H9 (cell line): Measurements from ENCODE around the gene LIG4. TPM values are rescaled to one million over a fixed set of nuclear protein-coding genes. Genes with fewer than 3 reads are reported as not detected.

Experiments used
- DNase-seq: peaks from one replicate; pipeline ENCODE4 v3.0.0-alpha.2; 2017
- H2AFZ ChIP-seq: one replicate; pipeline ENCODE4 v1.6.1; 2013; ENCODE audit warnings: mild to moderate bottlenecking, low read length, control low read depth, moderate library complexity
- H2AK5ac ChIP-seq: 2 replicates; pipeline ENCODE4 v1.6.1; 2013; ENCODE audit warnings: low read length, control low read depth, mixed read lengths; ENCODE audit not compliant: insufficient read length
- H2BK120ac ChIP-seq: one replicate; pipeline ENCODE4 v1.6.1; 2013; ENCODE audit warnings: low read depth, mild to moderate bottlenecking, low read length, control low read depth, inconsistent platforms; ENCODE audit not compliant: poor library complexity, severe bottlenecking
- H2BK12ac ChIP-seq: 2 replicates; pipeline ENCODE4 v1.6.1; 2013; ENCODE audit warnings: low read length, control low read depth, mixed read lengths, low read depth; ENCODE audit not compliant: insufficient read length
- H2BK15ac ChIP-seq: 2 replicates; pipeline ENCODE4 v1.6.1; 2013; ENCODE audit warnings: low read depth, low read length, control low read depth
- H2BK20ac ChIP-seq: one replicate; pipeline ENCODE4 v1.6.1; 2013; ENCODE audit warnings: low read depth, mild to moderate bottlenecking, low read length, control low read depth, inconsistent platforms; ENCODE audit not compliant: poor library complexity, severe bottlenecking
- H2BK5ac ChIP-seq: 2 replicates; pipeline ENCODE4 v1.6.1; 2013; ENCODE audit warnings: low read length, control low read depth, mixed read lengths; ENCODE audit not compliant: insufficient read length
- H3K14ac ChIP-seq: 2 replicates; pipeline ENCODE4 v1.6.1; 2013; ENCODE audit warnings: low read length, control low read depth; ENCODE audit not compliant: insufficient read depth
- H3K18ac ChIP-seq: 2 replicates; pipeline ENCODE4 v1.6.1; 2013; ENCODE audit warnings: low read depth, mild to moderate bottlenecking, mixed read lengths, low read length, control low read depth; ENCODE audit not compliant: insufficient read length
- H3K23ac ChIP-seq: 2 replicates; pipeline ENCODE4 v1.6.1; 2013; ENCODE audit warnings: low read length, control low read depth, mixed read lengths, low read depth; ENCODE audit not compliant: insufficient read length
- H3K23me2 ChIP-seq: 2 replicates; pipeline ENCODE4 v1.6.1; 2013; ENCODE audit warnings: low read depth, mild to moderate bottlenecking, mixed read lengths, low read length, control low read depth; ENCODE audit not compliant: insufficient read length, poor library complexity, severe bottlenecking
- H3K27ac ChIP-seq: 2 replicates; pipeline ENCODE4 v1.5.1; 2013; ENCODE audit warnings: low read length, control low read depth, mixed read lengths, low read depth; ENCODE audit not compliant: insufficient read length
- H3K27me3 ChIP-seq: 2 replicates; pipeline ENCODE4 v1.6.1; 2013; ENCODE audit warnings: low read length, control low read depth, inconsistent platforms; ENCODE audit not compliant: insufficient read depth
- H3K4ac ChIP-seq: 2 replicates; pipeline ENCODE4 v1.6.1; 2013; ENCODE audit warnings: low read depth, mild to moderate bottlenecking, control low read depth, inconsistent platforms, low read length, moderate library complexity
- H3K4me1 ChIP-seq: 2 replicates; pipeline ENCODE4 v1.6.1; 2013; ENCODE audit warnings: low read length, control low read depth, inconsistent platforms; ENCODE audit not compliant: insufficient read depth
- H3K4me2 ChIP-seq: 2 replicates; pipeline ENCODE4 v1.6.1; 2013; ENCODE audit warnings: low read length, control low read depth, mixed read lengths; ENCODE audit not compliant: insufficient read length, insufficient read depth
- H3K56ac ChIP-seq: 2 replicates; pipeline ENCODE4 v1.6.1; 2013; ENCODE audit warnings: low read depth, mild to moderate bottlenecking, mixed read lengths, low read length, control low read depth; ENCODE audit not compliant: insufficient read length
- H3K79me1 ChIP-seq: 2 replicates; pipeline ENCODE4 v1.6.1; 2013; ENCODE audit warnings: low read depth, mild to moderate bottlenecking, moderate library complexity, low read length, control low read depth, inconsistent platforms; ENCODE audit not compliant: insufficient read depth, poor library complexity, severe bottlenecking
- H3K79me2 ChIP-seq: 2 replicates; pipeline ENCODE4 v1.6.1; 2013; ENCODE audit warnings: low read length, control low read depth, inconsistent platforms; ENCODE audit not compliant: insufficient read depth
- H3K9ac ChIP-seq: 2 replicates; pipeline ENCODE4 v1.6.1; 2013; ENCODE audit warnings: low read length, control low read depth, mixed read lengths; ENCODE audit not compliant: insufficient read length; ENCODE audit errors: extremely low read depth
- H3K9me3 ChIP-seq: one replicate; pipeline ENCODE4 v1.6.1; 2013; ENCODE audit warnings: low read depth, low read length, inconsistent platforms; ENCODE audit not compliant: control insufficient read depth
- H3T11ph ChIP-seq: one replicate; pipeline ENCODE4 v1.6.1; 2013; ENCODE audit warnings: mild to moderate bottlenecking, low read length, control low read depth, inconsistent platforms
- H4K20me1 ChIP-seq: one replicate; pipeline ENCODE4 v1.6.1; 2013; ENCODE audit not compliant: control insufficient read depth, insufficient read length, insufficient read depth
- H4K5ac ChIP-seq: 2 replicates; pipeline ENCODE4 v1.6.1; 2013; ENCODE audit warnings: low read depth, mild to moderate bottlenecking, mixed read lengths, low read length, control low read depth; ENCODE audit not compliant: insufficient read length
- H4K8ac ChIP-seq: replicated peaks from 2 replicates; pipeline ENCODE4 v1.6.1; 2013; ENCODE audit warnings: low read length, control low read depth, mixed read lengths, low read depth; ENCODE audit not compliant: insufficient read length
- H4K91ac ChIP-seq: 2 replicates; pipeline ENCODE4 v1.6.1; 2013; ENCODE audit warnings: low read depth, mild to moderate bottlenecking, moderate library complexity, mixed read lengths, low read length, control low read depth; ENCODE audit not compliant: insufficient read length
- H3K27ac Mint-ChIP-seq, 3 experiments: 2 replicates in 2 of 3; 3 replicates in 1 of 3; pipeline ENCODE4 v1.8.0; 2020 to 2021; ENCODE audit warnings: mixed read lengths in 3 of 3, mild to moderate bottlenecking in 1 of 3, moderate library complexity in 1 of 3
- H3K27me3 Mint-ChIP-seq: 2 replicates; pipeline ENCODE4 v1.8.0; 2021; ENCODE audit warnings: low read depth, mild to moderate bottlenecking, moderate library complexity, mixed read lengths
- H3K36me3 Mint-ChIP-seq, 3 experiments: 2 replicates in 2 of 3; 3 replicates in 1 of 3; pipeline ENCODE4 v1.8.0; 2020 to 2021; ENCODE audit warnings: low read depth in 3 of 3, mixed read lengths in 3 of 3; ENCODE audit not compliant: insufficient read depth in 1 of 3
- H3K4me1 Mint-ChIP-seq, 2 experiments: 2 replicates each; pipeline ENCODE4 v1.8.0; 2020; ENCODE audit warnings: mixed read lengths in 2 of 2
- H3K4me3 Mint-ChIP-seq, 2 experiments: 2 replicates in 1 of 2; 3 replicates in 1 of 2; pipeline ENCODE4 v1.8.0; 2020 to 2021; ENCODE audit warnings: mild to moderate bottlenecking in 2 of 2, mixed read lengths in 2 of 2, moderate library complexity in 1 of 2
- H3K9me3 Mint-ChIP-seq, 2 experiments: 2 replicates in 1 of 2; 3 replicates in 1 of 2; pipeline ENCODE4 v1.8.0; 2020; ENCODE audit warnings: mild to moderate bottlenecking in 2 of 2, mixed read lengths in 2 of 2, moderate library complexity in 1 of 2
- WGBS: extraction: QIAGEN DNeasy Blood & Tissue Kit; methylation state at CpG from one replicate; pipeline ENCODE4 v1.1.7; 2013; ENCODE audit warnings: missing lambda C conversion rate, low lambda C conversion rate, mixed read lengths; ENCODE audit not compliant: insufficient read length; ENCODE audit errors: extremely low coverage; 5-methylcytosine and 5-hydroxymethylcytosine counted together
- total RNA-seq: library from RNA; stranded (reverse); gene quantifications from 2 replicates; pipeline ENCODE4 v1.2.1, GENCODE V29; 2021
- TF ChIP-seq, protein P1 (sequence below): fragments of 200-600 bp; sonication (generic); conservative IDR thresholded peaks from 3 replicates; pipeline ENCODE4 v1.8.0; 2021; ENCODE audit warnings: antibody characterized with exemption, mild to moderate bottlenecking

The LIG4 gene
- total RNA-seq, 1 experiment from 2014 or later, result 5.6 TPM

- Mint-ChIP-seq H3K27me3 (no peaks in the 10 kb centered on the region; the same call in 1 of the 2 replicates), H3K4me3 (peak overlapping the region; percentile 72 to 85), H3K36me3 (peaks cover 4 to 9% (median 4%) of the 10 kb centered on the region in 3 experiments; a peak in 4 of 7 replicates), H3K9me3 (no peaks in the 10 kb centered on the region), H3K27ac (peak overlapping the region in 2 of 3 experiments; percentile 36 to 61; a peak in 2 of 7 replicates), H3K4me1 (peaks cover 13 to 23% of the 10 kb centered on the region in 2 experiments)
- no peak overlapping the region for H4K91ac ChIP-seq
- no peak overlapping the region for H2AFZ ChIP-seq
- no peak overlapping the region for H3K18ac ChIP-seq
- no peak overlapping the region for H3K4ac ChIP-seq
- no peaks in the 10 kb centered on the region for H3K4me1 ChIP-seq
- no peaks in the 10 kb centered on the region for H3K9me3 ChIP-seq
- no peaks in the 10 kb centered on the region for H4K20me1 ChIP-seq
- no peaks in the 10 kb centered on the region for H3K79me1 ChIP-seq
- no peak overlapping the region for H2BK15ac ChIP-seq
- peaks cover 2% of the 10 kb centered on the region; the same call in 1 of the 2 replicates for H3K79me2 ChIP-seq
- no peak overlapping the region for H3K14ac ChIP-seq
- DNase-seq, result peak; percentile 50
- H4K5ac ChIP-seq, result no peak overlapping the region
- no peak overlapping the region for H3T11ph ChIP-seq
- no peak overlapping the region for H3K56ac ChIP-seq
- H4K8ac ChIP-seq, result no peak overlapping the region
- no peak overlapping the region for H3K23ac ChIP-seq
- H2BK20ac ChIP-seq, result no peak overlapping the region
- TF ChIP-seq, protein P1, sequence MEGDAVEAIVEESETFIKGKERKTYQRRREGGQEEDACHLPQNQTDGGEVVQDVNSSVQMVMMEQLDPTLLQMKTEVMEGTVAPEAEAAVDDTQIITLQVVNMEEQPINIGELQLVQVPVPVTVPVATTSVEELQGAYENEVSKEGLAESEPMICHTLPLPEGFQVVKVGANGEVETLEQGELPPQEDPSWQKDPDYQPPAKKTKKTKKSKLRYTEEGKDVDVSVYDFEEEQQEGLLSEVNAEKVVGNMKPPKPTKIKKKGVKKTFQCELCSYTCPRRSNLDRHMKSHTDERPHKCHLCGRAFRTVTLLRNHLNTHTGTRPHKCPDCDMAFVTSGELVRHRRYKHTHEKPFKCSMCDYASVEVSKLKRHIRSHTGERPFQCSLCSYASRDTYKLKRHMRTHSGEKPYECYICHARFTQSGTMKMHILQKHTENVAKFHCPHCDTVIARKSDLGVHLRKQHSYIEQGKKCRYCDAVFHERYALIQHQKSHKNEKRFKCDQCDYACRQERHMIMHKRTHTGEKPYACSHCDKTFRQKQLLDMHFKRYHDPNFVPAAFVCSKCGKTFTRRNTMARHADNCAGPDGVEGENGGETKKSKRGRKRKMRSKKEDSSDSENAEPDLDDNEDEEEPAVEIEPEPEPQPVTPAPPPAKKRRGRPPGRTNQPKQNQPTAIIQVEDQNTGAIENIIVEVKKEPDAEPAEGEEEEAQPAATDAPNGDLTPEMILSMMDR, result no peak
- H3K27ac ChIP-seq, result no peak overlapping the region
- WGBS, result no CpG with 5 or more reads among the region's 41 CpGs
- H3K27me3 ChIP-seq, result no peaks in the 10 kb centered on the region
- peaks cover 3% of the 10 kb centered on the region for H3K23me2 ChIP-seq
- H2AK5ac ChIP-seq, result no peak overlapping the region
- H2BK120ac ChIP-seq, result no peak overlapping the region
- H2BK12ac ChIP-seq, result no peak overlapping the region
- H2BK5ac ChIP-seq, result no peak overlapping the region
- peak overlapping the region; percentile 80 for H3K4me2 ChIP-seq
- peak overlapping the region; percentile 24 for H3K9ac ChIP-seq
Observed at GRCh38 chr13:108214441-108215271, 680 bp downstream of the LIG4 start.
